ENCODE measurements around the gene PI16. TPM values are rescaled to one million over a fixed set of nuclear protein-coding genes. Genes with fewer than 3 reads are reported as not detected.

The PI16 gene
- total and polyA plus RNA-seq, 2 of the 13 experiments (the other 11 are each of a cell fraction or from before 2014, with no cell fraction given): not detected

DNA sequence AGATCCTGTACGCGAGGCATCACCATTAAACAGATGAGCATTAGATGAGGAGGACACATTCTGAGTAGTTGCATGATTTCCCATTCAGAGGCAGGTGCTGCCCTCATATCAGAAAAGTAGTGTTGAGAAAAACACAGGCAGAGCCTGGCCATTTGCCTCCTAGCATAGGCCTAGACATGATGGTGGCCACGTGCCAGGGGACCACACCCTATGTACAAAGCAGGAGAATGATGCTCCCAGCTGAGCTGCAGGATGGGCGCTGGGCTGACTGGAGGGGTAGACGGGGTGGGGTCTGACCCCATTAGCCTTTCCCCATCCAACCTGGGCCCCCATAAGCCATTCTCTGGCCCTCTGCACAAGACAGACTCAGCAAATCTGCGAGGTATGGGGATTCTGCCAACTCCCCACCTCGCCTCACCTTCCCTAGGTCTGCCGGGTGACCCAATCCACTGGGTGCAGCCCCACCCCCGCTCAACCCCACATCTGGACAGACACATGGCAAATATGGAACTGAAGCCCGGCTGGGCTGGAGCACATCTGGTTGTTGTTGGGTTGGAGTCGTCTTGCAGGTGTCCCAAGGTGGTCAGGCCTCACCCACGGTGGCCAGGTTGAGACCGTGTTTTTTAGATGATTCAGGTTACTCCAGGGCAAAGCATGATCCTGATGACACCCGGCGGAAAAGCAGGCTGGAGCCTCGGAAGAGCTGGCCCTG, 13.9 kb downstream of the PI16 start:
- Histone ChIP-seq H3K27ac (ENCODE audit: extremely low read length, insufficient read depth, low read length) (no peak overlapping the region), H3K9ac (ENCODE audit: insufficient read depth, low read depth, low read length) (no peak overlapping the region), H3K79me2 (ENCODE audit: insufficient read depth, low read length) (no peaks in the 10 kb centered on the region), H3K4me2 (ENCODE audit: low read depth, low read length) (no peak overlapping the region), H2AFZ (ENCODE audit: low read length) (no peak overlapping the region), H3K9me3 (ENCODE audit: low read length) (no peaks in the 10 kb centered on the region), H4K20me1 (ENCODE audit: insufficient read depth, low read length) (no peaks in the 10 kb centered on the region), H3K27me3 (ENCODE audit: control insufficient read depth in 1 of 2, insufficient read depth in 2 of 2, low read length in 2 of 2) (0 out of 5 replicates have a peak, but pooled peaks cover 0 to 2% of the 10 kb centered on the region in 2 experiments), H3K36me3 (replicated peaks in 1 of 2; ENCODE audit: control insufficient read depth in 1 of 2, insufficient read depth in 2 of 2, low read length in 2 of 2) (peaks cover 50 to 62% of the 10 kb centered on the region in 2 experiments), H3K4me1 (ENCODE audit: insufficient read depth, low read length) (no peaks in the 10 kb centered on the region), H3K4me3 (replicated peaks in 1 of 3; ENCODE audit: insufficient read depth in 1 of 3, low read depth in 2 of 3, low read length in 3 of 3) (no peak overlapping the region)
- no peak for DNase-seq (ENCODE audit: low spot score)
- FAIRE-seq: no peak
- no peak for ATAC-seq
- TSS peak; percentile 72 for BruUV-seq (replicated peaks)
- in situ Hi-C loops (cut with HindIII; ENCODE audit: extremely low pct_ligation_motif_present, low pct_unique_long_range_greater_than_20kb) (no loop called here), intact Hi-C loops (cut with micrococcal nuclease; ENCODE audit: unreplicated experiment) (no loop called here)
- CTCF ChIA-PET (ENCODE audit: low intra/inter-chr PET ratio, low total read pairs): no interaction called here
- POLR2A ChIA-PET: interaction anchor here (1.4 kb wide), 1 partner anchor 18 kb away, joined by 3 read pairs; the partner anchor contains the start of gene MTCH1
- WGBS (ENCODE audit: low lambda C conversion rate): 95% methylated on average over 15 of the region's 16 CpGs
- TF ChIP-seq ZNF792 (CRISPR knock-in tag; IDR thresholded peaks at IDR 0.05): no peak
- TF ChIP-seq ISX (CRISPR knock-in tag; conservative IDR thresholded peaks at IDR 0.05): no peak
- no peak for TF ChIP-seq ZNF362 (CRISPR knock-in tag; IDR thresholded peaks at IDR 0.05; ENCODE audit: borderline replicate concordance)
- no peak for TF ChIP-seq ZXDC (CRISPR knock-in tag; IDR thresholded peaks at IDR 0.05)
- no peak for TF ChIP-seq HNRNPH1 (optimal IDR thresholded peaks at IDR 0.05; ENCODE audit: low read depth, low read length)
- no peak for TF ChIP-seq IRF2 (CRISPR knock-in tag; IDR thresholded peaks at IDR 0.05)
- no peak for TF ChIP-seq NFE2L1 (CRISPR knock-in tag; IDR thresholded peaks at IDR 0.05; ENCODE audit: borderline replicate concordance)
- no peak for TF ChIP-seq NR2F2 (IDR thresholded peaks at IDR 0.05; ENCODE audit: borderline replicate concordance, low read depth)
- TF ChIP-seq ZBTB39 (CRISPR knock-in tag; IDR thresholded peaks at IDR 0.05): no peak
- TF ChIP-seq ZNF574 (CRISPR knock-in tag; IDR thresholded peaks at IDR 0.05): no peak
- TF ChIP-seq MED8 (CRISPR knock-in tag; IDR thresholded peaks at IDR 0.05; ENCODE audit: insufficient replicate concordance): no peak
- no peak for TF ChIP-seq MYNN (CRISPR knock-in tag; IDR thresholded peaks at IDR 0.05; ENCODE audit: low read depth)
- no peak for TF ChIP-seq ADNP (CRISPR knock-in tag; IDR thresholded peaks at IDR 0.05)
- TF ChIP-seq ZNF552 (CRISPR knock-in tag; IDR thresholded peaks at IDR 0.05; ENCODE audit: borderline replicate concordance): no peak
- TF ChIP-seq BCL6 (CRISPR knock-in tag; IDR thresholded peaks at IDR 0.05): no peak
- no peak for TF ChIP-seq CCDC6 (CRISPR knock-in tag; IDR thresholded peaks at IDR 0.05)

Data from HepG2 (cell line).